Esophagus squamous epithelium (tissue), 4 donors: ENCODE results near the gene SUPT6H.

ENCODE experiments used
- POLR2A ChIP-seq, 4 donors: fragments of 450-650 bp; IDR thresholded peaks; one replicate each; pipeline ENCODE4 v1.6.1; 2017; ENCODE audit warnings: antibody characterized with exemption in 4 of 4, mild to moderate bottlenecking in 4 of 4, moderate library complexity in 3 of 4
- TF ChIP-seq, protein P1 (sequence below), 6 experiments: fragments of 450-650 bp in 4 of 6; fragments of 200-600 bp in 2 of 6; sonication (generic) in 2 of 6; IDR thresholded peaks; one replicate each; pipeline ENCODE4 v1.5.1; 2016 to 2019; ENCODE audit warnings: antibody characterized with exemption in 6 of 6, mild to moderate bottlenecking in 4 of 6, moderate library complexity in 4 of 6

DNA sequence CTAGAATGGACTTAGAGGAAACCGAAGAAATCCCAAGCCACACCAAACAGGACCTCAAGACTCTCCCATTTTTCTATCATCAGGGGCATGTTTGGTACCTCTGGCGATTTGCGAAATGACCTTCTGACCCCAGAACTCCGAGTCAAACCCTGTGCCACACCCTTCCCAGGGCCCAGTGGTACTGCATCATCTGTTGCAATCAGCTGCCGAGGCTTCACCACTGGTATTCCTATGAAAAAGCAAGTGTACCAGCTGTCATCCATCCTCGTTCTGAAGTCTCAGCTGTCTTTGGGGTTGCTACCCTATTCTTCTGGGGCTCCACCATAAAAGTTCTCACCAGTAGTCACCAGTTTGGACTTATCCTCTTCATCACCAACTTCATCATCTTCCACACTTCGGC, 45.7 kb upstream of the SUPT6H start:
- TF ChIP-seq, protein P1, sequence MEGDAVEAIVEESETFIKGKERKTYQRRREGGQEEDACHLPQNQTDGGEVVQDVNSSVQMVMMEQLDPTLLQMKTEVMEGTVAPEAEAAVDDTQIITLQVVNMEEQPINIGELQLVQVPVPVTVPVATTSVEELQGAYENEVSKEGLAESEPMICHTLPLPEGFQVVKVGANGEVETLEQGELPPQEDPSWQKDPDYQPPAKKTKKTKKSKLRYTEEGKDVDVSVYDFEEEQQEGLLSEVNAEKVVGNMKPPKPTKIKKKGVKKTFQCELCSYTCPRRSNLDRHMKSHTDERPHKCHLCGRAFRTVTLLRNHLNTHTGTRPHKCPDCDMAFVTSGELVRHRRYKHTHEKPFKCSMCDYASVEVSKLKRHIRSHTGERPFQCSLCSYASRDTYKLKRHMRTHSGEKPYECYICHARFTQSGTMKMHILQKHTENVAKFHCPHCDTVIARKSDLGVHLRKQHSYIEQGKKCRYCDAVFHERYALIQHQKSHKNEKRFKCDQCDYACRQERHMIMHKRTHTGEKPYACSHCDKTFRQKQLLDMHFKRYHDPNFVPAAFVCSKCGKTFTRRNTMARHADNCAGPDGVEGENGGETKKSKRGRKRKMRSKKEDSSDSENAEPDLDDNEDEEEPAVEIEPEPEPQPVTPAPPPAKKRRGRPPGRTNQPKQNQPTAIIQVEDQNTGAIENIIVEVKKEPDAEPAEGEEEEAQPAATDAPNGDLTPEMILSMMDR (IDR thresholded peaks at IDR 0.05), result no peak
- TF ChIP-seq POLR2A (IDR thresholded peaks at IDR 0.05), result no peak
